ENCODE measurements around the gene MAT1A. TPM values are rescaled to one million over a fixed set of nuclear protein-coding genes. Genes with fewer than 3 reads are reported as not detected.

MAT1A gene
- total and polyA plus RNA-seq, 2 of the 13 experiments (the other 11 are each of a cell fraction or from before 2014, with no cell fraction given): 57.1 to 76.9 TPM

GRCh38 chr10:80272793-80273522 is 16.5 kb downstream of the MAT1A start (continued):
- TF ChIP-seq, protein P1, sequence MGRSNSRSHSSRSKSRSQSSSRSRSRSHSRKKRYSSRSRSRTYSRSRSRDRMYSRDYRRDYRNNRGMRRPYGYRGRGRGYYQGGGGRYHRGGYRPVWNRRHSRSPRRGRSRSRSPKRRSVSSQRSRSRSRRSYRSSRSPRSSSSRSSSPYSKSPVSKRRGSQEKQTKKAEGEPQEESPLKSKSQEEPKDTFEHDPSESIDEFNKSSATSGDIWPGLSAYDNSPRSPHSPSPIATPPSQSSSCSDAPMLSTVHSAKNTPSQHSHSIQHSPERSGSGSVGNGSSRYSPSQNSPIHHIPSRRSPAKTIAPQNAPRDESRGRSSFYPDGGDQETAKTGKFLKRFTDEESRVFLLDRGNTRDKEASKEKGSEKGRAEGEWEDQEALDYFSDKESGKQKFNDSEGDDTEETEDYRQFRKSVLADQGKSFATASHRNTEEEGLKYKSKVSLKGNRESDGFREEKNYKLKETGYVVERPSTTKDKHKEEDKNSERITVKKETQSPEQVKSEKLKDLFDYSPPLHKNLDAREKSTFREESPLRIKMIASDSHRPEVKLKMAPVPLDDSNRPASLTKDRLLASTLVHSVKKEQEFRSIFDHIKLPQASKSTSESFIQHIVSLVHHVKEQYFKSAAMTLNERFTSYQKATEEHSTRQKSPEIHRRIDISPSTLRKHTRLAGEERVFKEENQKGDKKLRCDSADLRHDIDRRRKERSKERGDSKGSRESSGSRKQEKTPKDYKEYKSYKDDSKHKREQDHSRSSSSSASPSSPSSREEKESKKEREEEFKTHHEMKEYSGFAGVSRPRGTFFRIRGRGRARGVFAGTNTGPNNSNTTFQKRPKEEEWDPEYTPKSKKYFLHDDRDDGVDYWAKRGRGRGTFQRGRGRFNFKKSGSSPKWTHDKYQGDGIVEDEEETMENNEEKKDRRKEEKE (IDR thresholded peaks at IDR 0.05): no peak
- TF ChIP-seq TGIF2 (CRISPR knock-in tag; IDR thresholded peaks at IDR 0.05) (peak; percentile 85), MAFF (IDR thresholded peaks at IDR 0.05; ENCODE audit: low read depth, low read length) (peak; percentile 88), ZEB1 (IDR thresholded peaks at IDR 0.05; ENCODE audit: insufficient replicate concordance, low read depth) (no peak), RCOR2 (CRISPR knock-in tag; IDR thresholded peaks at IDR 0.05) (peak; percentile 65; the same call in 1 of the 2 replicates), NFATC3 (CRISPR knock-in tag; IDR thresholded peaks at IDR 0.05) (no peak), ZNF607 (CRISPR knock-in tag; IDR thresholded peaks at IDR 0.05; ENCODE audit: borderline replicate concordance) (peak; percentile 33; the same call in 1 of the 2 replicates), IKZF4 (CRISPR knock-in tag; IDR thresholded peaks at IDR 0.05; ENCODE audit: borderline replicate concordance, low read depth, not compliant biosample characterization) (no peak), DMAP1 (CRISPR knock-in tag; IDR thresholded peaks at IDR 0.05) (peak; percentile 88), ZNF317 (CRISPR knock-in tag; IDR thresholded peaks at IDR 0.05) (0 out of 2 replicates have a peak, but pooled peaks have one; percentile 55), EHMT2 (IDR thresholded peaks at IDR 0.05; ENCODE audit: borderline replicate concordance, low read depth, low read length) (no peak; the same call in 1 of the 2 replicates), ZNF124 (CRISPR knock-in tag; IDR thresholded peaks at IDR 0.05) (no peak), NR2F1 (CRISPR knock-in tag; IDR thresholded peaks at IDR 0.05) (no peak), MBD4 (IDR thresholded peaks at IDR 0.05; ENCODE audit: borderline replicate concordance, low read length) (no peak), HDAC2 (CRISPR knock-in tag; IDR thresholded peaks at IDR 0.05) (peak; percentile 86), ZSCAN21 (CRISPR knock-in tag; IDR thresholded peaks at IDR 0.05; ENCODE audit: borderline replicate concordance) (no peak), ZNF572 (CRISPR knock-in tag; IDR thresholded peaks at IDR 0.05) (no peak; the same call in 1 of the 2 replicates), MTF1 (CRISPR knock-in tag; IDR thresholded peaks at IDR 0.05) (no peak), HHEX (CRISPR knock-in tag; IDR thresholded peaks at IDR 0.05) (no peak), KAT7 (CRISPR knock-in tag; IDR thresholded peaks at IDR 0.05; ENCODE audit: borderline replicate concordance) (no peak), ZFY (CRISPR knock-in tag; IDR thresholded peaks at IDR 0.05) (peak; percentile 45; the same call in 1 of the 2 replicates)
- TF ChIP-seq, protein P2, sequence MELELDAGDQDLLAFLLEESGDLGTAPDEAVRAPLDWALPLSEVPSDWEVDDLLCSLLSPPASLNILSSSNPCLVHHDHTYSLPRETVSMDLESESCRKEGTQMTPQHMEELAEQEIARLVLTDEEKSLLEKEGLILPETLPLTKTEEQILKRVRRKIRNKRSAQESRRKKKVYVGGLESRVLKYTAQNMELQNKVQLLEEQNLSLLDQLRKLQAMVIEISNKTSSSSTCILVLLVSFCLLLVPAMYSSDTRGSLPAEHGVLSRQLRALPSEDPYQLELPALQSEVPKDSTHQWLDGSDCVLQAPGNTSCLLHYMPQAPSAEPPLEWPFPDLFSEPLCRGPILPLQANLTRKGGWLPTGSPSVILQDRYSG (CRISPR knock-in tag; IDR thresholded peaks at IDR 0.05): no peak
- TF ChIP-seq, protein P3, sequence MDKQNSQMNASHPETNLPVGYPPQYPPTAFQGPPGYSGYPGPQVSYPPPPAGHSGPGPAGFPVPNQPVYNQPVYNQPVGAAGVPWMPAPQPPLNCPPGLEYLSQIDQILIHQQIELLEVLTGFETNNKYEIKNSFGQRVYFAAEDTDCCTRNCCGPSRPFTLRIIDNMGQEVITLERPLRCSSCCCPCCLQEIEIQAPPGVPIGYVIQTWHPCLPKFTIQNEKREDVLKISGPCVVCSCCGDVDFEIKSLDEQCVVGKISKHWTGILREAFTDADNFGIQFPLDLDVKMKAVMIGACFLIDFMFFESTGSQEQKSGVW (CRISPR knock-in tag; IDR thresholded peaks at IDR 0.05; ENCODE audit: borderline replicate concordance): no peak

Data from HepG2 (cell line).